ENCODE measurements around the gene LDB2.

Gene LDB2

DNA sequence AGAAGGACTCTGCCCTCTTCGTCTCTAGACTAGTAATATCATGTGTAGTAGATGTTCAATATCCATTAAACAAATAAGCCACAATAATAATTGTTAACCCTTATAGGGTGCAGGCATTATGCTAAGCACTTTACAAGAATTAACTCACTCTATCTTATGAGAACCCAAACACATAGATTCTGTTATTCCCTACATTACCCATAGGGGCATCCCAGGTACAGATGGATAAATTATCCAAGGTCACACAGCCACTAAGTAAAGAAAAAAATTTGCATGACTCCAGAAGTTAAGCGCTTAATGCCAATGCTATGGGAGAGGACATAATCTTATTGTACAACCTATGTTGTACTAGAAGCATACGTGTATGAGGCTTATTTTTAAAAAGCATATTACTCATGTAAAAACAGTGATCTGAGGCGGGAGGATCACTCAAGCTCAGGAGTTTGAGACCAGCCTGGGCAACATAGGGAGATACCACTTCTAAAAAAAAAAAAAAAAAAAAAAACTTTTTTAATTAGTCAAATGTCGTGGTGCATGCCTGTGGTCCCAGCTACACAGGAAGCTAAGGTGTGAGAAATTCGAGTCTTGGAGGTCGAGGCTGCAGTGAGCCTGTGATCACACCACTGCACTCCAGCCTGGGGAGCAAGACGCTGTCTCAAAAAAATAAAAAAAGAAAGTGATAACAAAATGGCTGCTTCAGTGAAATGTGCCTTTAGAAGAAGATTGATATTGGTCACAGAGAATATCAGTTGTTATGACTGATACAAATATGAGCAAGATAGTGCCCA lies 13.6 kb downstream of the LDB2 start:
- DNase-seq (ENCODE audit: low read depth in 2 of 2): no peak

DNA sequence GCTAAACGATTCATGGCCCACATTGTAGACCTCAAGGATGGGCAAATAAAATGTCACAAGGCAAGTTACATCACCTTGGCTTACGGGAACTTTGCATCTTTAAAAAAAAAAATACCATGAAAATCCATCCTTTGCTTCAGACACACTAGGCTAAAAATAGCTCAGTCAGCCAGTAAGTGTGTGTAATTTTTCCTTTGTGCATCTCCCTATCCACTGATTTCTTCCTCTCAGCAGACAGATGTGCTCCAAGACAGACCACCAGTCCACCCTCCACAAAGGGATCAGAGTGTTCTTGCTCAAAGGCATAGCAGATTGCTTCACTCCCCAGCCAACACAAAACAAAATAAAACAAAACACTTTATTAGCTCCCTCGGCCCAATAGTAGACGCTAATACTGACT lies 14.6 kb downstream of the LDB2 start:
- DNase-seq (ENCODE audit: low read depth in 2 of 2): no peak

DNA sequence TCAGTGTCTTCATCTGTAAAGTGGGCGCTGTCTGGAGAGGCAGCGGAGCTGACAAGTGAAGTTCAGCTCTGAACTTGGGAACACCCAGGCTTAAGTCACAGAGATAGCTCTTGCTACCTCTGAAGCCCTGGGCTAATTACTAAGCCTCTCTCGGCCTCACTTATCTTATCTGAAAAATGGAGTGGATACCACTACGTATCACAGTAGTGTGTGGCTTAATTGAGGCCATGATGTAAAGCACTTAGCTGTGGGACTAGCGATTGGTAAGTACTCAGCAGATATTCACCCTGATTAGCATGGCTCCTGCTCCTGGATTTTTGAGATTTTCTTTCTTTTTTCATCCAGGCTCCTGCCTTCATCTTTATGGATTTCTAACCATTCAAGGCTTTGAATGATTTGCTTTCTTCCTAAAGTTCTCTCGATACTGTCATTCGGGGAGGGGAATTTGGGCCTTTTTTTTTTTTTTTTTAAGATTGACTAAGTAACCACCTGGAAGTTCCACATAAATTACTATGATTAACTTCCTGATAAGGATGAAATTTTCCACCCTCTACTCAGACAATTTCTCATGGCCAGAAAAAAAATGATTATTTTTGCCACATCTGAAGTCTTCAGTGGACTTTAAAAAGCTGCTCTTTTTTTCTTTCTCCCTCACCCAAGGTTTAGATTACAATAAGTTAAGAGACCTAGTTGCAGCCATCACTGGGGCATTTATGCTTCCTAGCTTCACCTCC lies 17.1 kb downstream of the LDB2 start:
- DNase-seq (ENCODE audit: low read depth in 2 of 2): no peak

DNA sequence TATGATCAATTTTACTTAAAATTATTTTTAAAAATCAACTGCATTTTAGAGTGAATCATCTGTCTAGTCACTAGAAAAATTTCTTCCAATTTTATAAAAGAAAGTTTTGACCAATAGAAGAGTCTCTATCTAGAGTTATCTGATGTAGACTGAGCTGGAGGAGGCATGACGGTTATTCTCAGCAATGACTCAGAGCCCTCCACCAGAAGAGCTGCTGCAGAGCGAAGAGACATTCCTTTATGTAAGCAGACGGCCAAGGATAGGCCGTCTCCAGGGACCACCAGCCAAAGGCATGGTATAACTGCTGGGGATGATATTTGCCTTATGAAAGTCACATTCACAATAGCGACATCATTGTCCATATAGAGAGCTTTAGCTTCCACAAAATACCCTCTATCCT lies 23.0 kb downstream of the LDB2 start:
- no peak for DNase-seq (ENCODE audit: low read depth in 2 of 2)

DNA sequence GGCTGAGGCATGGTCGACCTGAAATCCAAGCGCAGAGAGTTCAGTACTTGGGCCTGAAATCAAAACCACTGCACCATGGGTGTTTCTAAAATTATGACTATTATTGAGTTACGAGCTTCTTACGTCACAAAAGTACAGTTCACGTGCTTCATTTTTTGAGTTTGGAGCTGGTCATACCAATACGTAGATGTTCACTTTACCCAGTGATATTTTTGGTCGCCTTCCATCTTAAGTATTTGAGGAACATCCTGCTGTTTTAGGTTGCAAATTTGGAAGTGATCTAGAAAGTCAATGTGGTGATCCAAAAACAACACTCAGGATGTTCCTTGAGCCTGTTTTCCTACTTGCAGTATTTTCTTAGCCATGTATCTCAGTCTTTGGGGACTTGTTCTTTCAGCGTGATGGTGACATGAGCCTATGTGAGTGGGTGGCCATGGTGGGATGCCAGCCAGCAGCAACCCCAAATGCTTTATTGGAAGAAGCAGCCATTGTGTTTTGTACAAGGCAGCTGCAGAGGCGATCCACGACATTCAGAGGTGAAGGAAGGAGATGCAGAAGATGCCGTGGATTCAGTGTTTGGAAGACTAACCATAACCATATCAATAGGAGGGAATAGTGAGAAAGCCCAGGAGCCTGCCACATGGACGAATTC lies 28.7 kb downstream of the LDB2 start:
- no peak for DNase-seq (ENCODE audit: low read depth in 2 of 2)

DNA sequence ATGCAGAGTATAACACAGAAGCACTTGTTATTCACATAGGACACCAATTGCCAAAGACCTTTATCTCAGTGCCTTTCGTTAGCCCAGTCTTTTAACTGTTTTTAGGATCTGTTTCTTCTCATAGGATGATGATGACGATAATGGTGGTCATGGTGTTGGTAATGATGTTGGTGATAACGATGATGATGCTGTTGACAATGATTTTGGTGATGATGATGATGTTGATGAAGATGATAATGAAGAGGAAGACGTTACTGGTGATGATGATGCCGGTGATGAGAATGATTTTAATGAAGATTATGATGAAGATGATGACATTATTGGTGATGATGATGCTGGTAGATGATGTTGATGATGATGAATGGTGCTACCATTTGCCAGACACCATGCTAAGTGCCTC lies 29.8 kb downstream of the LDB2 start:
- DNase-seq (ENCODE audit: low read depth in 2 of 2): no peak

DNA sequence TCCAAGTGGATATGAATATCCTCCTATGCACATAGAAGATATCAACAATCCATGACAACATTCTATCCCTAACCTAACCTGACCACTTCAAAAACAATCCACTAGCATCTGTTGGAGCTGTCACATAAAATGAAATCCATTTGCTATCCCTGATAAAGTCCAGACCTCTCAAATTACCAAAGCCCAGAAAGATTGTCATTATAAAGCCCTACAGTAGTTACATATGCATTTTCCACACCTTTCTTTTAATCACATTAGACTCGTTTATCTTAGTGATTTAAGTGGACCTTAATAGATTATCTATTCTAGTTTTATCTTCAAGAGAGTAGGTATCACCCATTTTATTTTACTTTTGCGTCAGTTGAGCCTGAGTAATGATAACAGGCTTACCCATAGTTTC lies 30.6 kb downstream of the LDB2 start:
- no peak for DNase-seq (ENCODE audit: low read depth in 2 of 2)

DNA sequence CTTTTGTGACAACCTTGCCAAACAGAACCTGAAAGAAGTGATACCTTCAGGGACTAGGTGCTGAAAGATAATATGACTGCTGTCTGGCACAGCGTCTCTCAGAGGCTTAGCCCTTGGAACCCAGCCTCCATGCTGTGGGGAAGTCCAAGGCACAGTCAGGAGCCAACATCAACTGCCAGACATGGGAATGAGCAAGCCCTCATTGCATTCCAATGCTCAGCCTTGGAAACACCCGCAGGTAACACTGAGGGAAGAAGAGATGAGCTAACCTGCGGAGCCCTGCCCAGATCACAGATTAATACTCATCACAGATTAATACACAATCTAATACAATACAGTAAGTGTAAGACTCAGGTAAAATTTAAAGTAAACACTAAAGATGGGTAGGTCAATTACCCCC lies 31.5 kb downstream of the LDB2 start:
- DNase-seq (ENCODE audit: low read depth in 2 of 2): no peak

DNA sequence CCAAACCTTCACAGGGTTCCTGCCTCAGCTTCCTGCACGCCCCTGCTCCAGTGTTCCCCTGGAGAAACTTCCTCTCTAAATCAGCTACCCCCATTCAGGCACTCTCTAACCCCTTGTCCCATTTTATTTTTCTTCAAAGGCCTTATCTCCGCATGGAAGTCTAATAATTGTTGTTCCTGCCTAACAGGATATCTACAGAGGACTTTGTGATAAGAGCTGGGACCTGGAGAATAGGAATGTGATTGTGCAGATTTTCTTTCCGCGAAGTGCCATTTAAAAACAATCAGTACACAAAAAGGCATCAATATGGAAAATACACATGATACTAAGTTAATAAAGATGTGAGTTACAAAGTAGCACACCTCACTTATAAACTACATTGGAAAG lies 32.6 kb downstream of the LDB2 start:
- no peak for DNase-seq (ENCODE audit: low read depth in 2 of 2)

DNA sequence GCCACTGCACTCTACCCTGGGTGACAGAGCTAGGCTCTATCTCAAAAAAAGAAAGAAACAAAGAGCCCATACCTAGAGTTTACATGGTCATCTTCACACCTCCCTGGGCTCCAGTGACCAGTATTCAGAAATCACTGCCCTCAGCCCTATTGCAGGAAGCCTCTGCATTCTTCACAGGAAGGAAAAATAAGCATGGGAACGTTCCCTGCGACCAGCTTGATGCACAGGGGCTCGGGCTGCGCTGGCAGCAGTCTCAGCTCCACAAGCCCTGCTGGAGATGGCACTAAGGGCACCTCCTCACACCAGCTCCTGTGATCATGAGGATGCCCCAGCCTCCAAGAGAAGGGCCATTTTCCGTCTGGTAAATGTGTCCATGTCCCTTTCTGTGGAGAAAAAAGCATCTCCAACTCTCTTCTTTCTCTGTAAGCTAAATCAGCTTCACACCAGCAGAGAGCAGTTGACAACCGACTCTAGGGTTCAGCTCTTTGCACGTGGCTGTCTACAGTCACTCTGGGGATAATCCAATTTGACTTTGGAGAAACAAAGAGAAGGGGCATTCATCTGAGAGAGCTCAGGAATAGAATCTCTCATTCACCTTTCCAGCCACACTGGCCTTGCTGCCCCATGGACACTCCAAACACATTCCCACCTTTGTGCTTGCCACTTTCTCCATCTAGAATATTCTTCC lies 33.1 kb downstream of the LDB2 start:
- no peak for DNase-seq (ENCODE audit: low read depth in 2 of 2)

DNA sequence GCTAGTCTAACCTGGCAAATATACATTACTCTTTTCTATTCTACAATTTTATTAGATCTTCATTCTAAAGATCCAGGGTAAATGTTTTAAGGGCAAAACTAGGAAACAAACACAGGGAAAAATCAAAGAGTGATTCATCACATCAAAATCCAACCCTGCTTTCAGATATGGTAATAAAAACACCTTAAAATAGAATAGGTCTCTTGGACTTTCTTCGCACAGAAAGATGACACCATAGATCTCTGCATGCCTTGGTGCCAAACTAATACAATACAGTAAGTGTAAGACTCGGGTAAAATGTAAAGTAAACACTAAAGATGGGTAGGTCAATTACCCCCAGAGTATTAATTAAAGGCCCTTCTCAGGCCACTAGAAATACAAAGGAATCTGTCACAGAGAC lies 34.2 kb downstream of the LDB2 start:
- DNase-seq (ENCODE audit: low read depth in 2 of 2): no peak

DNA sequence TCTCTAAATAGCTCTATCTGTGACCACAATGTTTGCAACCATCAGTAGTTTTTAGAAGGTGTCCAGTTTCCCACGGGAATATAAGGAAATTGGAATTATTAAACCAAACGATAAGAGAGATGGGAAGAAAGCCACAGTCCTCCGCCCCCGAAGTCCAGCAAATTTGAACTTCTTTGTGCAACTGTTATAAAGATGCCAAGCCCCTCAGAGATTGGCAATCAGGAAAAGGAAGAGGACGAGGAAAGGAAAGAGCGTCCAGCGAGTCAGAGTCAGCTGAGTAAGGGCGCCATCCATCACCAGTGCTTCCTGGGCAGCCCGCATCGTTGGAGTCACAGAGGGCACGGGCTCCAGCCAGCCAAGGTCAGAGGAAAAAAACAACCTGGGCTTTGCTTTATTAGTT lies 35.7 kb downstream of the LDB2 start:
- no peak for DNase-seq (ENCODE audit: low read depth in 2 of 2)

DNA sequence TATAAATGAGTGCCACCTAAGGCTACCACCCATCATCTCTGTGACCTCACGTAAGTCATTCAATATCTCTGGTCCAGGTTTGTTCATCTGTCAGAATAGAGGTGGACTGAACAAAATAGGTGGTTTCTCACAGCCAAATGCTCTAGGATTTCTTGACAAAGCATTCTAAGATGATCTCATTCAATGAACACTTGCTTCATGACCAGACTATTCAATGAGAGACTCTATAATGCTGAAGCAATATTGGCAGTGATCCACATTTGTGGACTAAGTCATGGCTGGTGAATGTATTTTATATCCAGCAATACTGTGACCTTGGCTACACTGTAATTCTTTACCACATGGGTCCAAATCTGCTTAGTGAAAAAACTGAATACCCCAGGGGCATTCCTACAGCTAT lies 37.9 kb downstream of the LDB2 start:
- DNase-seq (ENCODE audit: low read depth in 2 of 2): no peak

DNA sequence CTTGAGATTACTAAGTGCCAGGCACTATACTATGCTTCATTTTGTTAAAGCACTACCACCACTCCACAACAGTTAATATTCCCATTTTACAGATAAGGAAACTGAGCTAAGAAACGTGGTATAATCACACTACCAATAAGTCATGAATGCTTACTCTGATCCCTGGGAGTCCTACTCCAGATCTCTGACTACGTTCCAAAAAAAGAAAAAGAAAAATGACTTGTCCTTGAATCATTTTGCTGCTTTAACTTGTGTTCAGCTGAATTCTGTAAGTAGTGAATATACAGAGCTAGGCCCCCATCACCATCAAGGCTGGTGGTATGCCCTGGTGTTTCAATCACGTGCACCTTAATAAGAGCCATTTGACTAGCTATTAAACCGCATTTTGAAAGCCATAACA lies 39.4 kb downstream of the LDB2 start:
- DNase-seq (ENCODE audit: low read depth in 2 of 2): no peak

DNA sequence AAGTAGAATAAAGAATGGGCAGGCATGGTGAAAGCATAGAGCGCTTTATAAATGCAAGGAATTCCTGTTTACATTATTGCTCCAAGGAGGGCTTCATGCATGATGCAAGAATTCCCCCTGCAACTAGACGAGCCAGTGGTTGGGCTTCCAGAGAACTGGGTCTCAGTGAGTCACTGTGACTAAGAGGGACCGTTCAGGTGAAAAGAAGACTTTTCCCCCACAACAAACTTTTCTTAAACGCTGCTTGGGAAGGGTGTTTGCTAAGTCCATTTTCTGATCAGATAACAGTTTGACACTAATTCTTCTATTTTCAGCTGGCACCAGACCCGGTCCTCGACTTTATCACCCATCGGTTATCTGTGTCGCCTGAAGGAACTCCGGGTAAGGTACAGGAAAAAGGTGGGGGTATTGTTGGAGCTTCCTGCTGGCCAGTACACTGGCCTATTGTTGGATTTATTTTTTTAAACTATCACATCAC lies 40.1 kb downstream of the LDB2 start:
- no peak for DNase-seq (ENCODE audit: low read depth in 2 of 2)

DNA sequence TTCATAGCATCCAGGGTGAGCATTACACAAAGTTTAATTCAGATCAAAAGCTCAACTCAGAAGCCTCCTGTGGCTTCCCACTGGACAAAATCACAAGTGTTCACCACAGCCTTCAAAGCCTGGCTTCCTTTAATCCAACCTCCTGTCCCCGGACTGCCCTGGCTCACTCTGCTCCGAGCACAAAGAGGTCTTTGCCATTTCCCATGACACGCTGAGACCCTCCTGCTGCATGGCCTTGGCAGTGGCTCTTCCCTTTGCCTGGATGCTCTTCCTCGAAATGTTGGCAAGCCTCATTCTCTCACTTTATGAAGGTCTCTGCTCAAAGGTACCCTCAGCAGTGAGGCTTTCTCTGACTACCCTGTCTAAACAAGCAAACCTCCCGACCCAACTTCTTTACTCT lies 41.0 kb downstream of the LDB2 start:
- DNase-seq (ENCODE audit: low read depth in 2 of 2): no peak

DNA sequence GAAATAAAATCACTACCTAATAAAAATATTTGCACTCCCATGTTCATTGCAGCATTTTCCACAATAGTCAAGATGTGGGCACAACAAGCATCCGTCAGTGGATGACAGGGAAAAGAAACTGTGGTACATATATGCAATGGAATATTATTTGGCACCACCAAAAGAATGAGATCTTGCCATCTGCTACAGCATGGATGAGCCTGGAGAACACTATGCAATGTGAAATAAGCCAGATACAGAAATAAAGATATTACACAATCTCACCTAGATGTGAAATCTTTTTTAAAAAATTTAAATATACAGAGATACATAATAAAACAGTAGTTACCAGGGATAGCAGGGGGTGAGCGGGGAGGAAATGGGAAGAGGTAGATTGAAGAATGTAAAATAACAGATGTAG lies 44.8 kb downstream of the LDB2 start:
- no peak for DNase-seq (ENCODE audit: low read depth in 2 of 2)

DNA sequence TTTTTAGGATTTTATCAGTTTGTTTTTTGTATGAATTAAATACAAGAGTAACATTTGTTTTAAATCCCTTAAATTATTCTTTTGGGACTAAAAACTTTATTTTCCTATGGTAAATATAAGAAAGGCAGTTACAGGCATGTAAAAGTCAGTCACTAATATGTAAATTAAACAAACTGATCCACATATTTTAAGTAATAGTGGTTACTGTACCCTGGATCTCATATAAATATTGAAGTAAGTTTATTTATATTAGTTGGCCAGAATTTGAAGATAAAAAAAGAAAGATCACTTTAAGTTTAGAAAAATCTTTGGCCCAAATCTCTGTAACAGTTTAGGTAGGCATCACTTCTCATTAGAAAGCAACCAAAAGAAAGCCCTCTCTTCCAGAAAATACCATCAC lies 45.8 kb downstream of the LDB2 start:
- no peak for DNase-seq (ENCODE audit: low read depth in 2 of 2)

DNA sequence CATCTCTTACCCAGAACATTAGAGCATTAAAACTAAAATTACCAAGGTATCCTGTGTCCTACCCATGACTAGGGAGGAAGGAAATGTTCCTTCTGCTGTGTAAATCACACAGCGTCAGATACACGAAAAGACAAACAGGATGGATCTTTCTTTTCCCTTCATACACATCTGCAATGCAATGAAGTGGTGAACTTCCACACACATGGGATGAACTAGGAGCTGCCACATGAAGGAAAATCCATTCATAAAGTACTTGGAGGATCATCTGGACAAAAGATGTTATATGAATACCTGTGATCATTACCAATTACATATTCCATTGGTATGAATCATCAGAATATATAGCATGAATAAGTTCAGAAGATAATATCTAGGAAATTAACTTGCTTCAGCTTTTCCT lies 46.2 kb downstream of the LDB2 start:
- no peak for DNase-seq (ENCODE audit: low read depth in 2 of 2)

DNA sequence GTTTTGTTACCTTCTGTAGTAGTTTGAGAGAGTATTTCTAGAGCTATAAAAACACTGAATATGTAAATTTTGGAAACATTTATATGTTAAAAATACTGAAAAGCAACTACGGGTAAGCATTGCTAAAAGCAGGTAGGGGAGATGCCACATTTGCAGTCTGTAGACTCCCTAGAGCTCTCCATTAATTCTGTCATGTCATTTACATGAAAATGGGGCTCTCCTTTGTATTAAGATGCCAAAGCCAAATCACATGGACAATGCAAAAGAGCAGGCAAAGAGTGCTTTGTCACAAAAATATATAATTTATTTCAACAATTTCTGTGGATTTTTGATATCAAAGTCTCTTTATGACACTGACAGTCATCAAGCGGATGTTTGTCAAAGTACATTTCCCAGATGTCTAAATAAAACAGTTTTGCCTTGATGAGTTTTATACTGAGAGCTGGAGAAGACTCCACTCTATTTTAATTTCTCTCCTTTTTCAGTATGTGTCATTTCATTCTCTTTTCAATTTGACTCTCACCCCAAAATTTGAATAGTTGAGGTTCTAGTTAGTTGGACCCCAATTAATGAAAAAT lies 51.8 kb downstream of the LDB2 start:
- DNase-seq (ENCODE audit: low read depth in 2 of 2): no peak

DNA sequence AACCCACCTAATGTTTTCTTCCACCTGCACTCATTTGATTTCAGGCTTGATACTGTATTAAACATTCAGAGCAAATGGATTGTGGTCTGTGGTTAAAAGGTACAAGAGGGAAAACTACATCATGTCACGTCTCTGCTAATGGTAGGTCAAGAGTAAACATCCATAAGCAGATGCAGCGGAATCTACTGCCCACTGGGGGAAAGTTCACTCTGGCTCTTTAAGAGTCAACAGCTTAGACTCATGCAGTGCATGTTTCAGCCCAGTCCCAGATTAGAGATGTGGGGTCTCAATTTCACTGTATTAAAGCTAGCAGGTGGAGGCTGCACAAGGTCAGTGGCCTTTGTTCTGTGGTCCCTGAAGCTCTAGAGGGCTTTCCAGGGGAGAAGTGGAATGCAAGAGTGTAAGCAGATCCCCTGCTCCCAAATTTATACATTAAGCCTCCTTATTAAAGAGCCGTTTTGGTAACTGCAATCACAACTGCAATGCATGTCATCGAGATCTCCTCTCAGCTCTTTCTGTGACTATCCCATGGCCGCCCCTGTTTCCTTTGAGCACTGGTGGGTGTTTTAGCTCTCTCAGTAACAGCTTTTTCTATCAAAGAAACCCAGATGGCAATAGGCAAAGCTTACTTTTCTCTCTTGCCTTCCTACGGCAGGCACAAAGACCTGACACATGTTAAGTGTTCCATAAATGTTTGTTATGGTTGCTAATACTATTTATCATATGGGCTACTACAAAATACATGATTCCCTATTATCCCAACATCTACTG lies 53.4 kb downstream of the LDB2 start:
- DNase-seq (ENCODE audit: low read depth in 2 of 2): no peak
